GM23338 (cell line): ENCODE data around the gene SRPRA. TPM values are rescaled to one million over a fixed set of nuclear protein-coding genes. Genes with fewer than 3 reads are reported as not detected.

Experiments used
- ATAC-seq: fragments of 200-7000 bp; cut with Tn5 transposase; 3 replicates; pipeline ENCODE4 v1.9.1; 2020
- DNase-seq: peaks from one replicate; pipeline ENCODE4 v3.0.0-alpha.2; 2015; ENCODE audit warnings: low spot score
- H2AFZ ChIP-seq: fragments of 200-600 bp; sonication (generic); 2 replicates; pipeline ENCODE4 v1.8.0; 2016; ENCODE audit warnings: antibody characterized with exemption, mild to moderate bottlenecking, moderate library complexity
- H3F3A ChIP-seq: fragments of 200-600 bp; sonication (generic); replicated peaks from 2 replicates; pipeline ENCODE4 v1.8.0; 2017; ENCODE audit warnings: antibody characterized with exemption, mixed run types, low read depth
- H3K27ac ChIP-seq: fragments of 200-600 bp; sonication (generic); 2 replicates; pipeline ENCODE4 v1.6.1; 2016; ENCODE audit warnings: low read depth
- H3K27me3 ChIP-seq: fragments of 200-600 bp; sonication (generic); 2 replicates; pipeline ENCODE4 v1.8.0; 2016; ENCODE audit warnings: mild to moderate bottlenecking, mixed run types, moderate library complexity; ENCODE audit not compliant: insufficient read depth
- H3K36me3 ChIP-seq: fragments of 200-600 bp; sonication (generic); 2 replicates; pipeline ENCODE4 v1.8.0; 2016; ENCODE audit warnings: mild to moderate bottlenecking; ENCODE audit not compliant: insufficient read depth
- H3K4me1 ChIP-seq: fragments of 200-600 bp; sonication (generic); 2 replicates; pipeline ENCODE4 v1.8.0; 2016; ENCODE audit warnings: mild to moderate bottlenecking, moderate library complexity; ENCODE audit not compliant: insufficient read depth
- H3K4me2 ChIP-seq: fragments of 200-600 bp; sonication (generic); 2 replicates; pipeline ENCODE4 v1.7.1; 2017; ENCODE audit warnings: mixed run types
- H3K4me3 ChIP-seq: fragments of 200-600 bp; sonication (generic); 2 replicates; pipeline ENCODE4 v1.6.1; 2016; ENCODE audit warnings: mixed run types
- H3K79me2 ChIP-seq: fragments of 200-600 bp; sonication (generic); replicated peaks from 2 replicates; pipeline ENCODE4 v1.8.0; 2017; ENCODE audit warnings: mild to moderate bottlenecking; ENCODE audit not compliant: insufficient read depth
- H3K9me2 ChIP-seq: fragments of 200-600 bp; sonication (generic); 2 replicates; pipeline ENCODE4 v1.8.0; 2017; ENCODE audit not compliant: insufficient read depth
- H4K20me1 ChIP-seq: fragments of 200-600 bp; sonication (generic); replicated peaks from 2 replicates; pipeline ENCODE4 v1.8.0; 2017; ENCODE audit warnings: mild to moderate bottlenecking; ENCODE audit not compliant: insufficient read depth
- H3K27ac Mint-ChIP-seq: 2 replicates; pipeline ENCODE4 v1.8.0; 2020; ENCODE audit warnings: inconsistent platforms, mild to moderate bottlenecking, moderate library complexity, mixed read lengths
- H3K27me3 Mint-ChIP-seq: 3 replicates; pipeline ENCODE4 v1.8.0; 2022; ENCODE audit warnings: low read depth, mild to moderate bottlenecking, moderate library complexity, mixed read lengths, inconsistent platforms; ENCODE audit not compliant: insufficient read depth, poor library complexity
- H3K36me3 Mint-ChIP-seq: 3 replicates; pipeline ENCODE4 v1.8.0; 2021; ENCODE audit warnings: low read depth, mild to moderate bottlenecking, inconsistent platforms, moderate library complexity, mixed read lengths
- H3K4me1 Mint-ChIP-seq: 3 replicates; pipeline ENCODE4 v1.8.0; 2020; ENCODE audit warnings: mild to moderate bottlenecking, inconsistent platforms, mixed read lengths
- H3K4me3 Mint-ChIP-seq: 3 replicates; pipeline ENCODE4 v1.8.0; 2021; ENCODE audit warnings: moderate library complexity, mild to moderate bottlenecking, inconsistent platforms, mixed read lengths
- H3K9me3 Mint-ChIP-seq: 3 replicates; pipeline ENCODE4 v1.8.0; 2020; ENCODE audit warnings: moderate library complexity, mild to moderate bottlenecking, inconsistent platforms, mixed read lengths
- CREB1 ChIP-seq: fragments of 250-450 bp; sonication (Bioruptor Pico); IDR thresholded peaks from 2 replicates; pipeline ENCODE4 v1.5.0; 2020; ENCODE audit warnings: low read depth, mild to moderate bottlenecking, moderate library complexity
- EZH2phosphoT487 ChIP-seq: fragments of 200-600 bp; sonication (generic); IDR thresholded peaks from one replicate; pipeline ENCODE4 v1.8.1; 2018; ENCODE audit warnings: antibody characterized with exemption; ENCODE audit not compliant: unreplicated experiment
- NANOG ChIP-seq: IDR thresholded peaks from 2 replicates; pipeline ENCODE4 v1.6.1; 2016; ENCODE audit warnings: antibody characterized with exemption, borderline replicate concordance
- POLR2AphosphoS5 ChIP-seq: IDR thresholded peaks from 2 replicates; pipeline ENCODE4 v1.6.1; 2016; ENCODE audit warnings: antibody characterized with exemption, low read depth
- STAT1 ChIP-seq: IDR thresholded peaks from one replicate; pipeline ENCODE4 v1.6.1; 2016; ENCODE audit warnings: antibody characterized with exemption; ENCODE audit not compliant: unreplicated experiment
- ZNF114 ChIP-seq: fragments of 250-450 bp; sonication (Bioruptor Pico); IDR thresholded peaks from 2 replicates; pipeline ENCODE4 v1.5.0; 2020; ENCODE audit warnings: mild to moderate bottlenecking, moderate library complexity
- ZNF331 ChIP-seq: fragments of 250-450 bp; sonication (Bioruptor Pico); IDR thresholded peaks from 2 replicates; pipeline ENCODE4 v1.5.0; 2020; ENCODE audit warnings: low read depth, mild to moderate bottlenecking, moderate library complexity
- polyA plus RNA-seq: library from polyadenylated mRNA; unstranded; fragments of >200 nt; fragmentation: Nextera tagmentation; extraction: Ambion mirVana; gene quantifications from 2 replicates; pipeline ENCODE4 v1.2.1, GENCODE V29; 2016
- total RNA-seq: library from RNA; depleted of rRNA; stranded (reverse); fragments of >200 nt; shearing (Covaris generic); gene quantifications from 2 replicates; pipeline ENCODE4 v1.2.3, GENCODE V29; 2014
- TF ChIP-seq, protein P1 (sequence below): fragments of 250-450 bp; sonication (Bioruptor Pico); IDR thresholded peaks from 2 replicates; pipeline ENCODE4 v1.5.0; 2020; ENCODE audit warnings: mild to moderate bottlenecking, moderate library complexity
- TF ChIP-seq, protein P2 (sequence below): IDR thresholded peaks from one replicate; pipeline ENCODE4 v1.6.1; 2018; ENCODE audit warnings: antibody characterized with exemption; ENCODE audit not compliant: unreplicated experiment
- TF ChIP-seq, protein P3 (sequence below), 2 experiments: fragments of 200-600 bp in 1 of 2; sonication (generic) in 1 of 2; conservative IDR thresholded peaks; 2 replicates each; pipeline versions ENCODE4 v1.5.1 to v1.6.1; 2016 to 2017; ENCODE audit warnings: antibody characterized with exemption in 2 of 2, low read depth in 2 of 2, mild to moderate bottlenecking in 2 of 2, moderate library complexity in 1 of 2

Gene SRPRA
- total and polyA plus RNA-seq, 2 experiments from 2014 or later = 27.1 to 53.2 TPM

DNA sequence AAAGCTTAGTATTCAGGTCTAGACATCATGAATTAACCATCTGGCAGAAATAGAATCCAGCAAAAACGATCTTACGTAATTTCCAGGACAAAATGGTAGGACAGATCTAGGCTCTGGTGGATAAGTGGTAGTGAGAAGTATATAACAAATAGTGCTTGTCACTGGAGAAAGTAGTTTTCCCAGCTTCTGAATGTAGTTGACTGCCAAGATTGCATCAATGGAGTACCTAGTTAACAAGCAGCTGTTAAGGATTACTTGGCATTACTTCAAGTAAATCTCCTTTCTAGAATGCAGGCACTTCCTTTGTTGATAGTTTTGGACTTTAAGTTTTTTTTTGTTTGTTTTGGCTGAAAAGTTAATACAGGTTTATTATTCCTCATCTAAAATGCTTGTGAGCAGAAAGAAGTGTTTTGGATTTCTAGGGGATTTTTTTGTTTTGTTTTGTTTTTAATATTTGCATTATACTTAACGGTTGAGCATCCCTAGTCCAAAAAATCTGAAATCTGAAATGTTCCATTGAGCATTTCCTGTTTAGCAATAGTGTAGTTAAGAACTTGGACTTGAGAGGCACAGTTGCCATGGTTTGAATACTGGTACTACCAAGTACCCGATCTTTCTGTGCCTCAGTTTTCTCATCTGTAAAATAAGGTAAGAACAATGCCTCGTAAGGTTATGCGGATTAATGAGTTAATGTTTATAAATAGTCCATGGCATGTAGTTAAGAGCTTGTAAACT lies 36.8 kb downstream of the SRPRA start:
- DNase-seq (no peak), ATAC-seq (no peak)
- Histone ChIP-seq H3K27ac (no peak overlapping the region), H4K20me1 (peaks cover 7% of the 10 kb centered on the region), H3K4me1 (no peaks in the 10 kb centered on the region), H3K4me3 (no peak overlapping the region), H3K36me3 (no peaks in the 10 kb centered on the region), H2AFZ (no peak overlapping the region), H3K9me2 (no peaks in the 10 kb centered on the region), H3F3A (0 out of 2 replicates have a peak, but pooled peaks cover 4% of the 10 kb centered on the region), H3K4me2 (no peak overlapping the region), H3K79me2 (peaks cover 63% of the 10 kb centered on the region), H3K27me3 (no peaks in the 10 kb centered on the region)
- peaks cover 3% of the 10 kb centered on the region for H3K27me3 Mint-ChIP-seq
- H3K9me3 Mint-ChIP-seq = no peaks in the 10 kb centered on the region
- H3K4me3 Mint-ChIP-seq = no peak overlapping the region
- H3K4me1 Mint-ChIP-seq = no peaks in the 10 kb centered on the region
- TF ChIP-seq CREB1 (CRISPR knock-in tag) (no peak), EZH2phosphoT487 (no peak), ZNF331 (CRISPR knock-in tag) (no peak), NANOG (no peak), ZNF114 (CRISPR knock-in tag) (no peak), STAT1 (no peak), POLR2AphosphoS5 (no peak)
- TF ChIP-seq, protein P1, sequence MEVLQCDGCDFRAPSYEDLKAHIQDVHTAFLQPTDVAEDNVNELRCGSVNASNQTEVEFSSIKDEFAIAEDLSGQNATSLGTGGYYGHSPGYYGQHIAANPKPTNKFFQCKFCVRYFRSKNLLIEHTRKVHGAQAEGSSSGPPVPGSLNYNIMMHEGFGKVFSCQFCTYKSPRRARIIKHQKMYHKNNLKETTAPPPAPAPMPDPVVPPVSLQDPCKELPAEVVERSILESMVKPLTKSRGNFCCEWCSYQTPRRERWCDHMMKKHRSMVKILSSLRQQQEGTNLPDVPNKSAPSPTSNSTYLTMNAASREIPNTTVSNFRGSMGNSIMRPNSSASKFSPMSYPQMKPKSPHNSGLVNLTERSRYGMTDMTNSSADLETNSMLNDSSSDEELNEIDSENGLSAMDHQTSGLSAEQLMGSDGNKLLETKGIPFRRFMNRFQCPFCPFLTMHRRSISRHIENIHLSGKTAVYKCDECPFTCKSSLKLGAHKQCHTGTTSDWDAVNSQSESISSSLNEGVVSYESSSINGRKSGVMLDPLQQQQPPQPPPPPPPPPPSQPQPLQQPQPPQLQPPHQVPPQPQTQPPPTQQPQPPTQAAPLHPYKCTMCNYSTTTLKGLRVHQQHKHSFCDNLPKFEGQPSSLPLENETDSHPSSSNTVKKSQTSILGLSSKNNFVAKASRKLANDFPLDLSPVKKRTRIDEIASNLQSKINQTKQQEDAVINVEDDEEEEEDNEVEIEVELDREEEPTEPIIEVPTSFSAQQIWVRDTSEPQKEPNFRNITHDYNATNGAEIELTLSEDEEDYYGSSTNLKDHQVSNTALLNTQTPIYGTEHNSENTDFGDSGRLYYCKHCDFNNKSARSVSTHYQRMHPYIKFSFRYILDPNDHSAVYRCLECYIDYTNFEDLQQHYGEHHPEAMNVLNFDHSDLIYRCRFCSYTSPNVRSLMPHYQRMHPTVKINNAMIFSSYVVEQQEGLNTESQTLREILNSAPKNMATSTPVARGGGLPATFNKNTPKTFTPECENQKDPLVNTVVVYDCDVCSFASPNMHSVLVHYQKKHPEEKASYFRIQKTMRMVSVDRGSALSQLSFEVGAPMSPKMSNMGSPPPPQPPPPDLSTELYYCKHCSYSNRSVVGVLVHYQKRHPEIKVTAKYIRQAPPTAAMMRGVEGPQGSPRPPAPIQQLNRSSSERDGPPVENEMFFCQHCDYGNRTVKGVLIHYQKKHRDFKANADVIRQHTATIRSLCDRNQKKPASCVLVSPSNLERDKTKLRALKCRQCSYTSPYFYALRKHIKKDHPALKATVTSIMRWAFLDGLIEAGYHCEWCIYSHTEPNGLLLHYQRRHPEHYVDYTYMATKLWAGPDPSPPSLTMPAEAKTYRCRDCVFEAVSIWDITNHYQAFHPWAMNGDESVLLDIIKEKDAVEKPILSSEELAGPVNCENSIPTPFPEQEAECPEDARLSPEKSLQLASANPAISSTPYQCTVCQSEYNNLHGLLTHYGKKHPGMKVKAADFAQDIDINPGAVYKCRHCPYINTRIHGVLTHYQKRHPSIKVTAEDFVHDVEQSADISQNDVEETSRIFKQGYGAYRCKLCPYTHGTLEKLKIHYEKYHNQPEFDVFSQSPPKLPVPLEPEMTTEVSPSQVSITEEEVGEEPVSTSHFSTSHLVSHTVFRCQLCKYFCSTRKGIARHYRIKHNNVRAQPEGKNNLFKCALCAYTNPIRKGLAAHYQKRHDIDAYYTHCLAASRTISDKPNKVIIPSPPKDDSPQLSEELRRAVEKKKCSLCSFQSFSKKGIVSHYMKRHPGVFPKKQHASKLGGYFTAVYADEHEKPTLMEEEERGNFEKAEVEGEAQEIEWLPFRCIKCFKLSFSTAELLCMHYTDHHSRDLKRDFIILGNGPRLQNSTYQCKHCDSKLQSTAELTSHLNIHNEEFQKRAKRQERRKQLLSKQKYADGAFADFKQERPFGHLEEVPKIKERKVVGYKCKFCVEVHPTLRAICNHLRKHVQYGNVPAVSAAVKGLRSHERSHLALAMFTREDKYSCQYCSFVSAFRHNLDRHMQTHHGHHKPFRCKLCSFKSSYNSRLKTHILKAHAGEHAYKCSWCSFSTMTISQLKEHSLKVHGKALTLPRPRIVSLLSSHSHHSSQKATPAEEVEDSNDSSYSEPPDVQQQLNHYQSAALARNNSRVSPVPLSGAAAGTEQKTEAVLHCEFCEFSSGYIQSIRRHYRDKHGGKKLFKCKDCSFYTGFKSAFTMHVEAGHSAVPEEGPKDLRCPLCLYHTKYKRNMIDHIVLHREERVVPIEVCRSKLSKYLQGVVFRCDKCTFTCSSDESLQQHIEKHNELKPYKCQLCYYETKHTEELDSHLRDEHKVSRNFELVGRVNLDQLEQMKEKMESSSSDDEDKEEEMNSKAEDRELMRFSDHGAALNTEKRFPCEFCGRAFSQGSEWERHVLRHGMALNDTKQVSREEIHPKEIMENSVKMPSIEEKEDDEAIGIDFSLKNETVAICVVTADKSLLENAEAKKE (CRISPR knock-in tag) = no peak
- TF ChIP-seq, protein P2, sequence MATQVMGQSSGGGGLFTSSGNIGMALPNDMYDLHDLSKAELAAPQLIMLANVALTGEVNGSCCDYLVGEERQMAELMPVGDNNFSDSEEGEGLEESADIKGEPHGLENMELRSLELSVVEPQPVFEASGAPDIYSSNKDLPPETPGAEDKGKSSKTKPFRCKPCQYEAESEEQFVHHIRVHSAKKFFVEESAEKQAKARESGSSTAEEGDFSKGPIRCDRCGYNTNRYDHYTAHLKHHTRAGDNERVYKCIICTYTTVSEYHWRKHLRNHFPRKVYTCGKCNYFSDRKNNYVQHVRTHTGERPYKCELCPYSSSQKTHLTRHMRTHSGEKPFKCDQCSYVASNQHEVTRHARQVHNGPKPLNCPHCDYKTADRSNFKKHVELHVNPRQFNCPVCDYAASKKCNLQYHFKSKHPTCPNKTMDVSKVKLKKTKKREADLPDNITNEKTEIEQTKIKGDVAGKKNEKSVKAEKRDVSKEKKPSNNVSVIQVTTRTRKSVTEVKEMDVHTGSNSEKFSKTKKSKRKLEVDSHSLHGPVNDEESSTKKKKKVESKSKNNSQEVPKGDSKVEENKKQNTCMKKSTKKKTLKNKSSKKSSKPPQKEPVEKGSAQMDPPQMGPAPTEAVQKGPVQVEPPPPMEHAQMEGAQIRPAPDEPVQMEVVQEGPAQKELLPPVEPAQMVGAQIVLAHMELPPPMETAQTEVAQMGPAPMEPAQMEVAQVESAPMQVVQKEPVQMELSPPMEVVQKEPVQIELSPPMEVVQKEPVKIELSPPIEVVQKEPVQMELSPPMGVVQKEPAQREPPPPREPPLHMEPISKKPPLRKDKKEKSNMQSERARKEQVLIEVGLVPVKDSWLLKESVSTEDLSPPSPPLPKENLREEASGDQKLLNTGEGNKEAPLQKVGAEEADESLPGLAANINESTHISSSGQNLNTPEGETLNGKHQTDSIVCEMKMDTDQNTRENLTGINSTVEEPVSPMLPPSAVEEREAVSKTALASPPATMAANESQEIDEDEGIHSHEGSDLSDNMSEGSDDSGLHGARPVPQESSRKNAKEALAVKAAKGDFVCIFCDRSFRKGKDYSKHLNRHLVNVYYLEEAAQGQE = no peak
- TF ChIP-seq, protein P3, sequence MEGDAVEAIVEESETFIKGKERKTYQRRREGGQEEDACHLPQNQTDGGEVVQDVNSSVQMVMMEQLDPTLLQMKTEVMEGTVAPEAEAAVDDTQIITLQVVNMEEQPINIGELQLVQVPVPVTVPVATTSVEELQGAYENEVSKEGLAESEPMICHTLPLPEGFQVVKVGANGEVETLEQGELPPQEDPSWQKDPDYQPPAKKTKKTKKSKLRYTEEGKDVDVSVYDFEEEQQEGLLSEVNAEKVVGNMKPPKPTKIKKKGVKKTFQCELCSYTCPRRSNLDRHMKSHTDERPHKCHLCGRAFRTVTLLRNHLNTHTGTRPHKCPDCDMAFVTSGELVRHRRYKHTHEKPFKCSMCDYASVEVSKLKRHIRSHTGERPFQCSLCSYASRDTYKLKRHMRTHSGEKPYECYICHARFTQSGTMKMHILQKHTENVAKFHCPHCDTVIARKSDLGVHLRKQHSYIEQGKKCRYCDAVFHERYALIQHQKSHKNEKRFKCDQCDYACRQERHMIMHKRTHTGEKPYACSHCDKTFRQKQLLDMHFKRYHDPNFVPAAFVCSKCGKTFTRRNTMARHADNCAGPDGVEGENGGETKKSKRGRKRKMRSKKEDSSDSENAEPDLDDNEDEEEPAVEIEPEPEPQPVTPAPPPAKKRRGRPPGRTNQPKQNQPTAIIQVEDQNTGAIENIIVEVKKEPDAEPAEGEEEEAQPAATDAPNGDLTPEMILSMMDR (conservative IDR thresholded peaks at IDR 0.05; ENCODE audit: low read depth in 2 of 2) = no peak
- H3K36me3 Mint-ChIP-seq = peaks cover 20% of the 10 kb centered on the region
- no peak overlapping the region for H3K27ac Mint-ChIP-seq
